Keratinocyte (primary cell): Measurements from ENCODE around the gene CPSF4. TPM values are rescaled to one million over a fixed set of nuclear protein-coding genes. Genes with fewer than 3 reads are reported as not detected.

Source experiments
- DNase-seq: peaks from one replicate; pipeline ENCODE4 v3.0.0-alpha.2; 2011; ENCODE audit warnings: low read depth, missing footprints, low spot score
- FAIRE-seq: peaks from 2 replicates; lab custom pipeline; 2011; peaks lifted over from hg19 to GRCh38; lab: Jason Lieb, UNC
- H2AFZ ChIP-seq: 2 replicates; pipeline ENCODE4 v1.6.0; 2012; ENCODE audit warnings: low read length, control low read depth, inconsistent platforms; ENCODE audit not compliant: control insufficient read depth
- H3K27ac ChIP-seq: 2 replicates; pipeline ENCODE4 v1.5.1; 2011; ENCODE audit warnings: low read length; ENCODE audit not compliant: control insufficient read depth, insufficient read depth
- H3K27me3 ChIP-seq: 3 replicates; pipeline ENCODE4 v1.6.0; 2011; ENCODE audit warnings: low read length; ENCODE audit not compliant: control insufficient read depth, insufficient read depth; ENCODE audit errors: extremely low read depth
- H3K36me3 ChIP-seq, 2 experiments: 2 replicates in 1 of 2; 3 replicates in 1 of 2; pipeline ENCODE4 v1.5.1; 2011; ENCODE audit warnings: low read length in 2 of 2, mild to moderate bottlenecking in 1 of 2; ENCODE audit not compliant: control insufficient read depth in 2 of 2, insufficient read depth in 2 of 2; ENCODE audit errors: extremely low read depth in 1 of 2
- H3K4me1 ChIP-seq: 3 replicates; pipeline ENCODE4 v1.5.1; 2011; ENCODE audit warnings: low read length; ENCODE audit not compliant: control insufficient read depth, insufficient read depth; ENCODE audit errors: extremely low read depth
- H3K4me2 ChIP-seq: 3 replicates; pipeline ENCODE4 v1.6.0; 2011; ENCODE audit warnings: low read depth, low read length; ENCODE audit not compliant: control insufficient read depth, insufficient read depth; ENCODE audit errors: extremely low read depth
- H3K4me3 ChIP-seq, 3 experiments: fragments of 200-600 bp in 1 of 3; sonication (generic) in 1 of 3; 2 replicates in 2 of 3; 3 replicates in 1 of 3; pipeline ENCODE4 v1.5.1; 2011 to 2016; ENCODE audit warnings: low read length in 3 of 3, mild to moderate bottlenecking in 3 of 3, control low read depth in 2 of 3, inconsistent platforms in 1 of 3, low read depth in 1 of 3, mixed read lengths in 1 of 3, mixed run types in 1 of 3, moderate library complexity in 1 of 3; ENCODE audit not compliant: control insufficient read depth in 2 of 3, insufficient read depth in 2 of 3; ENCODE audit errors: extremely low read depth in 1 of 3
- H3K79me2 ChIP-seq: 2 replicates; pipeline ENCODE4 v1.6.0; 2012; ENCODE audit warnings: low read length; ENCODE audit not compliant: control insufficient read depth, insufficient read depth
- H3K9ac ChIP-seq: 3 replicates; pipeline ENCODE4 v1.6.0; 2011; ENCODE audit warnings: low read length; ENCODE audit not compliant: control insufficient read depth, insufficient read depth; ENCODE audit errors: extremely low read depth
- H3K9me1 ChIP-seq: 3 replicates; pipeline ENCODE4 v1.6.0; 2011; ENCODE audit warnings: low read length; ENCODE audit not compliant: control insufficient read depth, insufficient read depth; ENCODE audit errors: extremely low read depth
- H3K9me3 ChIP-seq: 2 replicates; pipeline ENCODE4 v1.5.1; 2012; ENCODE audit warnings: low read depth, low read length; ENCODE audit not compliant: control insufficient read depth
- H4K20me1 ChIP-seq: 3 replicates; pipeline ENCODE4 v1.6.0; 2011; ENCODE audit warnings: low read length; ENCODE audit not compliant: control insufficient read depth, insufficient read depth; ENCODE audit errors: extremely low read depth
- EZH2 ChIP-seq: IDR thresholded peaks from one replicate; pipeline ENCODE4 v1.6.1; 2012; ENCODE audit warnings: inconsistent platforms, mild to moderate bottlenecking, low read length, moderate library complexity
- dilution Hi-C: fragments of 300-500 bp; cut with MboI; formaldehyde crosslinking; loops from one replicate; pipeline ENCODE4 v1.7.0; 2020; ENCODE audit warnings: low sequenced_read_pairs; ENCODE audit not compliant: extremely low pct_ligation_motif_present
- polyA minus RNA-seq, 3 experiments: library from RNA; depleted of rRNA, polyadenylated mRNA; stranded (reverse); fragments of >200 nt; gene quantifications; 1 replicate in 1 of 3; 2 replicates in 1 of 3; 3 replicates in 1 of 3; pipeline ENCODE4 v1.2.3, GENCODE V29; 2011
- polyA plus RNA-seq, 5 experiments: library from polyadenylated mRNA; depleted of rRNA in 3 of 5; stranded (reverse) in 3 of 5; stranded (forward) in 1 of 5; unstranded in 1 of 5; fragments of >200 nt; gene quantifications; 1 replicate in 1 of 5; 2 replicates in 3 of 5; 3 replicates in 1 of 5; pipeline versions ENCODE4 v1.2.1 to v1.2.3, GENCODE V29; 2011 to 2012; ENCODE audit warnings: missing spikeins in 2 of 5, low read depth in 1 of 5, low replicate concordance in 1 of 5
- TF ChIP-seq, protein P1 (sequence below), 3 experiments: IDR thresholded peaks in 1 of 3; conservative IDR thresholded peaks in 1 of 3; optimal IDR thresholded peaks in 1 of 3; 2 replicates in 2 of 3; 3 replicates in 1 of 3; pipeline versions ENCODE3 to v1.5.1; 2011; ENCODE audit warnings: low read length in 3 of 3, mild to moderate bottlenecking in 3 of 3, moderate library complexity in 2 of 3, control low read depth in 1 of 3, inconsistent platforms in 1 of 3; ENCODE audit not compliant: insufficient read depth in 2 of 3; ENCODE audit errors: extremely low read depth in 1 of 3

CPSF4 gene
- polyA plus RNA-seq, result 21.8 to 28.6 TPM (median 25.0 TPM) in 3 replicates
- polyA plus RNA-seq (2011; ENCODE audit: low read depth), result 16.6 TPM
- polyA plus RNA-seq (2011; cell fraction: cytosol; rRNA removed), result 16.2 and 19.3 TPM in 2 replicates
- polyA plus RNA-seq (2011; cell fraction: nucleus; rRNA removed), result 45.4 and 56.4 TPM in 2 replicates
- polyA plus RNA-seq (2012; ENCODE audit: low replicate concordance), result 20.4 and 21.3 TPM in 2 replicates
- 25.9 to 50.1 TPM (median 26.0 TPM) in 3 replicates for polyA minus RNA-seq
- 21.5 TPM for polyA minus RNA-seq (2011; cell fraction: cytosol; rRNA and poly(A)+ RNA removed)
- 18.2 and 19.1 TPM in 2 replicates for polyA minus RNA-seq (2011; cell fraction: nucleus; rRNA and poly(A)+ RNA removed)

DNA sequence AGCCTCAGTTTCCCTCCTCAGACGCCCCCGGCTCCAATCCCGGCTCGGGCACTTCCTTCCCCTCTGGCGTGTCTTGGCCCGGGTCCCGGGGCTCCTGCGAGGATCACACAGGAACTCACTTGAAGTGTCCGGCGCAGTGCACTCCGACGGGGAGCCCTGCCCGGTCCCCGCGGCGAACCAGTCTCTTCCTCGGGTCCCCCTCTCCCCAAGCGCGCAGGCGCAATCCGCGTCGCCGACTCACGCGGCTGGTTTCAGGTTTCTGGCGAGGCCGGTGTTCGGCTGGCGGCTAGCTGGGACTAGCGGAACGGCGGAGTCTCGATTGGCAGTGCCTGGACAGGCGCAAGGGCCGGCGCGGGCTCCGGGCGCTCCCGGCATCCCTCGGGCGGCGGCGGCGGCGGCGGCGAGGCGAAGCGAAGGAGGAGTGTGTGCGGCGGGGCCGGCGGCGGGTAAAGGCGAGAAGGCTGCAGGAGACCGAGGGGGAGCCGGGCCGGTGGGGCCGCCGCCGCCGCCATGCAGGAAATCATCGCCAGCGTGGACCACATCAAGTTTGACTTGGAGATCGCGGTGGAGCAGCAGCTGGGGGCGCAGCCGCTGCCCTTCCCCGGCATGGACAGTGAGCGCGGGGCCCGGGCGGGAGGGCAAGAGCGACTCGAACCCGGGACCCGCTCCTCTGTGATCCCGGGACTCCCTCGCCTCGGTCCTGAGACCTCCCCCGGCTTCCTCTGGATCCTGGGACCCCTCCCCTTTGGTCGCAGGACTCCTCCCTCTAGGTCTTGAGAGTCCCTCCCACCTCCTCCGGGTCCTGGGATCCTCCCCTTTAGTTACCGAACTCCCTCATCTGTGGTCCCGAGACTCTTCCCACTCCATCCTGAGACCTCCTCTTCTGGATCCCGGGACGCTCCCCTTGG is at the start of gene CPSF4, which contains the start of gene PTCD1:
CPSF4 (plus strand) TSS at position 371 of the 908 bp plus-strand sequence; CDS start at position 511, 140 bp downstream.
PTCD1 (minus strand) TSS at position 226 of the 908 bp plus-strand sequence. CDS start 3,556 bp downstream, outside the sequence.
- H3K9me1 ChIP-seq, result no peaks in the 10 kb centered on the region
- H3K27ac ChIP-seq, result peak within 1 kb of the TSS; percentile 76
- H3K4me2 ChIP-seq, result peak within 1 kb of the TSS; percentile 88
- H4K20me1 ChIP-seq, result peaks cover 5% of the 10 kb centered on the region
- dilution Hi-C loops, result no loop called here
- H3K27me3 ChIP-seq, result no peaks in the 10 kb centered on the region
- DNase-seq (peak; percentile 50), FAIRE-seq (no peak)
- peak within 1 kb of the TSS; percentile 90 for H3K9ac ChIP-seq
- TF ChIP-seq EZH2, result no peak
- peak within 1 kb of the TSS; percentile 89 to 99 (median 94) for H3K4me3 ChIP-seq
- H3K9me3 ChIP-seq, result no peaks in the 10 kb centered on the region
- peaks cover 6% of the 10 kb centered on the region in 2 experiments for H3K36me3 ChIP-seq
- H2AFZ ChIP-seq, result peak within 1 kb of the TSS; percentile 92
- H3K4me1 ChIP-seq, result peaks cover 11% of the 10 kb centered on the region
- peaks cover 36% of the 10 kb centered on the region for H3K79me2 ChIP-seq

GRCh38 chr7:99389772-99390171 is 49.0 kb upstream of the CPSF4 start:
- Histone ChIP-seq H3K4me3 (no peak overlapping the region), H3K27me3 (no peaks in the 10 kb centered on the region), H2AFZ (no peak overlapping the region), H3K27ac (no peak overlapping the region), H3K9me1 (no peaks in the 10 kb centered on the region), H3K9ac (no peak overlapping the region), H3K4me1 (peaks cover 8% of the 10 kb centered on the region), H3K4me2 (no peak overlapping the region), H3K9me3 (no peaks in the 10 kb centered on the region), H3K36me3 (peaks cover 37 to 56% of the 10 kb centered on the region in 2 experiments), H3K79me2 (peaks cover 6% of the 10 kb centered on the region), H4K20me1 (peaks cover 27% of the 10 kb centered on the region)
- dilution Hi-C loops, result no loop called here
- TF ChIP-seq, protein P1, sequence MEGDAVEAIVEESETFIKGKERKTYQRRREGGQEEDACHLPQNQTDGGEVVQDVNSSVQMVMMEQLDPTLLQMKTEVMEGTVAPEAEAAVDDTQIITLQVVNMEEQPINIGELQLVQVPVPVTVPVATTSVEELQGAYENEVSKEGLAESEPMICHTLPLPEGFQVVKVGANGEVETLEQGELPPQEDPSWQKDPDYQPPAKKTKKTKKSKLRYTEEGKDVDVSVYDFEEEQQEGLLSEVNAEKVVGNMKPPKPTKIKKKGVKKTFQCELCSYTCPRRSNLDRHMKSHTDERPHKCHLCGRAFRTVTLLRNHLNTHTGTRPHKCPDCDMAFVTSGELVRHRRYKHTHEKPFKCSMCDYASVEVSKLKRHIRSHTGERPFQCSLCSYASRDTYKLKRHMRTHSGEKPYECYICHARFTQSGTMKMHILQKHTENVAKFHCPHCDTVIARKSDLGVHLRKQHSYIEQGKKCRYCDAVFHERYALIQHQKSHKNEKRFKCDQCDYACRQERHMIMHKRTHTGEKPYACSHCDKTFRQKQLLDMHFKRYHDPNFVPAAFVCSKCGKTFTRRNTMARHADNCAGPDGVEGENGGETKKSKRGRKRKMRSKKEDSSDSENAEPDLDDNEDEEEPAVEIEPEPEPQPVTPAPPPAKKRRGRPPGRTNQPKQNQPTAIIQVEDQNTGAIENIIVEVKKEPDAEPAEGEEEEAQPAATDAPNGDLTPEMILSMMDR (optimal IDR thresholded peaks at IDR 0.05 in 1 of 3, IDR thresholded peaks at IDR 0.05 in 1 of 3, conservative IDR thresholded peaks at IDR 0.05 in 1 of 3; ENCODE audit: extremely low read depth in 1 of 3, insufficient read depth in 2 of 3, low read length in 3 of 3), result no peak
- no peak for TF ChIP-seq EZH2
- no peak for FAIRE-seq
- no peak for DNase-seq
